Measurements from ENCODE around the gene UROC1.

GRCh38 chr3:126433105-126433430 lies 84.5 kb downstream of the UROC1 start:
- TF ChIP-seq, protein P1, sequence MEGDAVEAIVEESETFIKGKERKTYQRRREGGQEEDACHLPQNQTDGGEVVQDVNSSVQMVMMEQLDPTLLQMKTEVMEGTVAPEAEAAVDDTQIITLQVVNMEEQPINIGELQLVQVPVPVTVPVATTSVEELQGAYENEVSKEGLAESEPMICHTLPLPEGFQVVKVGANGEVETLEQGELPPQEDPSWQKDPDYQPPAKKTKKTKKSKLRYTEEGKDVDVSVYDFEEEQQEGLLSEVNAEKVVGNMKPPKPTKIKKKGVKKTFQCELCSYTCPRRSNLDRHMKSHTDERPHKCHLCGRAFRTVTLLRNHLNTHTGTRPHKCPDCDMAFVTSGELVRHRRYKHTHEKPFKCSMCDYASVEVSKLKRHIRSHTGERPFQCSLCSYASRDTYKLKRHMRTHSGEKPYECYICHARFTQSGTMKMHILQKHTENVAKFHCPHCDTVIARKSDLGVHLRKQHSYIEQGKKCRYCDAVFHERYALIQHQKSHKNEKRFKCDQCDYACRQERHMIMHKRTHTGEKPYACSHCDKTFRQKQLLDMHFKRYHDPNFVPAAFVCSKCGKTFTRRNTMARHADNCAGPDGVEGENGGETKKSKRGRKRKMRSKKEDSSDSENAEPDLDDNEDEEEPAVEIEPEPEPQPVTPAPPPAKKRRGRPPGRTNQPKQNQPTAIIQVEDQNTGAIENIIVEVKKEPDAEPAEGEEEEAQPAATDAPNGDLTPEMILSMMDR (conservative IDR thresholded peaks at IDR 0.05) = no peak
- no peak for TF ChIP-seq ZFX (IDR thresholded peaks at IDR 0.05)

All from C4-2B (cell line).